Measurements from ENCODE around the gene SLC22A15.

SLC22A15 gene

GRCh38 chr1:116111524-116112021 is 135.3 kb downstream of the SLC22A15 start:
- DNase-seq (ENCODE audit: low spot score) = no peak
- in situ Hi-C loops (cut with MboI; ENCODE audit: low sequenced_read_pairs, unreplicated experiment) = no loop called here
- no peak for TF ChIP-seq CTCF (IDR thresholded peaks at IDR 0.05; ENCODE audit: borderline replicate concordance, control extremely low read depth, extremely low read depth, insufficient read depth, missing control alignments)

- in situ Hi-C loops (cut with MboI; ENCODE audit: low sequenced_read_pairs, unreplicated experiment) = no loop called here
- DNase-seq (ENCODE audit: low spot score) = no peak
- TF ChIP-seq CTCF (IDR thresholded peaks at IDR 0.05; ENCODE audit: borderline replicate concordance, control extremely low read depth, extremely low read depth, insufficient read depth, missing control alignments) = no peak
These were observed 136.3 kb downstream of the SLC22A15 start for GRCh38 chr1:116112388-116113140.

GRCh38 chr1:116113615-116114014 is 137.3 kb downstream of the SLC22A15 start:
- no peak for DNase-seq (ENCODE audit: low spot score)
- in situ Hi-C loops (cut with MboI; ENCODE audit: low sequenced_read_pairs, unreplicated experiment) = no loop called here
- no peak for TF ChIP-seq CTCF (IDR thresholded peaks at IDR 0.05; ENCODE audit: borderline replicate concordance, control extremely low read depth, extremely low read depth, insufficient read depth, missing control alignments)

GRCh38 chr1:116115476-116116439 is 139.4 kb downstream of the SLC22A15 start:
- no peak for TF ChIP-seq CTCF (IDR thresholded peaks at IDR 0.05; ENCODE audit: borderline replicate concordance, control extremely low read depth, extremely low read depth, insufficient read depth, missing control alignments)
- DNase-seq (ENCODE audit: low spot score) = no peak
- in situ Hi-C loops (cut with MboI; ENCODE audit: low sequenced_read_pairs, unreplicated experiment) = no loop called here

GRCh38 chr1:116118471-116118870 is 142.2 kb downstream of the SLC22A15 start:
- no peak for DNase-seq (ENCODE audit: low spot score)
- no peak for TF ChIP-seq CTCF (IDR thresholded peaks at IDR 0.05; ENCODE audit: borderline replicate concordance, control extremely low read depth, extremely low read depth, insufficient read depth, missing control alignments)
- in situ Hi-C loops (cut with MboI; ENCODE audit: low sequenced_read_pairs, unreplicated experiment) = no loop called here
